A549 (cell line): Measurements from ENCODE around the gene PNPO.

Source experiments
- HDAC2 ChIP-seq: fragments of 200-600 bp; sonication (generic); IDR thresholded peaks from 2 replicates; pipeline ENCODE4 v1.6.1; 2016
- POLR2A ChIP-seq: IDR thresholded peaks from 2 replicates; pipeline ENCODE4 v1.6.1; 2012; ENCODE audit warnings: mild to moderate bottlenecking, low read length

GRCh38 chr17:47964856-47965255, 23.5 kb downstream of the PNPO start:
- TF ChIP-seq POLR2A (no peak), HDAC2 (no peak)
